GM23338 (cell line): ENCODE data around the gene CRACR2A. TPM values are rescaled to one million over a fixed set of nuclear protein-coding genes. Genes with fewer than 3 reads are reported as not detected.

Source experiments
- ATAC-seq: fragments of 200-7000 bp; cut with Tn5 transposase; 3 replicates; pipeline ENCODE4 v1.9.1; 2020
- DNase-seq: peaks from one replicate; pipeline ENCODE4 v3.0.0-alpha.2; 2015; ENCODE audit warnings: low spot score
- H2AFZ ChIP-seq: fragments of 200-600 bp; sonication (generic); 2 replicates; pipeline ENCODE4 v1.8.0; 2016; ENCODE audit warnings: antibody characterized with exemption, mild to moderate bottlenecking, moderate library complexity
- H3F3A ChIP-seq: fragments of 200-600 bp; sonication (generic); replicated peaks from 2 replicates; pipeline ENCODE4 v1.8.0; 2017; ENCODE audit warnings: antibody characterized with exemption, mixed run types, low read depth
- H3K27ac ChIP-seq: fragments of 200-600 bp; sonication (generic); 2 replicates; pipeline ENCODE4 v1.6.1; 2016; ENCODE audit warnings: low read depth
- H3K27me3 ChIP-seq: fragments of 200-600 bp; sonication (generic); 2 replicates; pipeline ENCODE4 v1.8.0; 2016; ENCODE audit warnings: mild to moderate bottlenecking, mixed run types, moderate library complexity; ENCODE audit not compliant: insufficient read depth
- H3K36me3 ChIP-seq: fragments of 200-600 bp; sonication (generic); 2 replicates; pipeline ENCODE4 v1.8.0; 2016; ENCODE audit warnings: mild to moderate bottlenecking; ENCODE audit not compliant: insufficient read depth
- H3K4me1 ChIP-seq: fragments of 200-600 bp; sonication (generic); 2 replicates; pipeline ENCODE4 v1.8.0; 2016; ENCODE audit warnings: mild to moderate bottlenecking, moderate library complexity; ENCODE audit not compliant: insufficient read depth
- H3K4me2 ChIP-seq: fragments of 200-600 bp; sonication (generic); 2 replicates; pipeline ENCODE4 v1.7.1; 2017; ENCODE audit warnings: mixed run types
- H3K4me3 ChIP-seq: fragments of 200-600 bp; sonication (generic); 2 replicates; pipeline ENCODE4 v1.6.1; 2016; ENCODE audit warnings: mixed run types
- H3K79me2 ChIP-seq: fragments of 200-600 bp; sonication (generic); replicated peaks from 2 replicates; pipeline ENCODE4 v1.8.0; 2017; ENCODE audit warnings: mild to moderate bottlenecking; ENCODE audit not compliant: insufficient read depth
- H3K9me2 ChIP-seq: fragments of 200-600 bp; sonication (generic); 2 replicates; pipeline ENCODE4 v1.8.0; 2017; ENCODE audit not compliant: insufficient read depth
- H4K20me1 ChIP-seq: fragments of 200-600 bp; sonication (generic); replicated peaks from 2 replicates; pipeline ENCODE4 v1.8.0; 2017; ENCODE audit warnings: mild to moderate bottlenecking; ENCODE audit not compliant: insufficient read depth
- H3K27ac Mint-ChIP-seq: 2 replicates; pipeline ENCODE4 v1.8.0; 2020; ENCODE audit warnings: inconsistent platforms, mild to moderate bottlenecking, moderate library complexity, mixed read lengths
- H3K27me3 Mint-ChIP-seq: 3 replicates; pipeline ENCODE4 v1.8.0; 2022; ENCODE audit warnings: low read depth, mild to moderate bottlenecking, moderate library complexity, mixed read lengths, inconsistent platforms; ENCODE audit not compliant: insufficient read depth, poor library complexity
- H3K36me3 Mint-ChIP-seq: 3 replicates; pipeline ENCODE4 v1.8.0; 2021; ENCODE audit warnings: low read depth, mild to moderate bottlenecking, inconsistent platforms, moderate library complexity, mixed read lengths
- H3K4me1 Mint-ChIP-seq: 3 replicates; pipeline ENCODE4 v1.8.0; 2020; ENCODE audit warnings: mild to moderate bottlenecking, inconsistent platforms, mixed read lengths
- H3K4me3 Mint-ChIP-seq: 3 replicates; pipeline ENCODE4 v1.8.0; 2021; ENCODE audit warnings: moderate library complexity, mild to moderate bottlenecking, inconsistent platforms, mixed read lengths
- H3K9me3 Mint-ChIP-seq: 3 replicates; pipeline ENCODE4 v1.8.0; 2020; ENCODE audit warnings: moderate library complexity, mild to moderate bottlenecking, inconsistent platforms, mixed read lengths
- CREB1 ChIP-seq: fragments of 250-450 bp; sonication (Bioruptor Pico); IDR thresholded peaks from 2 replicates; pipeline ENCODE4 v1.5.0; 2020; ENCODE audit warnings: low read depth, mild to moderate bottlenecking, moderate library complexity
- CTCF ChIP-seq, 2 experiments: fragments of 200-600 bp in 1 of 2; sonication (generic) in 1 of 2; conservative IDR thresholded peaks; 2 replicates each; pipeline versions ENCODE4 v1.5.1 to v1.6.1; 2016 to 2017; ENCODE audit warnings: antibody characterized with exemption in 2 of 2, low read depth in 2 of 2, mild to moderate bottlenecking in 2 of 2, moderate library complexity in 1 of 2
- ETS1 ChIP-seq: IDR thresholded peaks from 2 replicates; pipeline ENCODE4 v1.6.1; 2016; ENCODE audit warnings: antibody characterized with exemption
- EZH2 ChIP-seq: fragments of 200-600 bp; sonication (generic); IDR thresholded peaks from one replicate; pipeline ENCODE4 v1.8.0; 2017; ENCODE audit warnings: antibody characterized with exemption, mild to moderate bottlenecking, low read depth; ENCODE audit not compliant: unreplicated experiment
- NANOG ChIP-seq: IDR thresholded peaks from 2 replicates; pipeline ENCODE4 v1.6.1; 2016; ENCODE audit warnings: antibody characterized with exemption, borderline replicate concordance
- POLR2AphosphoS5 ChIP-seq: IDR thresholded peaks from 2 replicates; pipeline ENCODE4 v1.6.1; 2016; ENCODE audit warnings: antibody characterized with exemption, low read depth
- ZNF114 ChIP-seq: fragments of 250-450 bp; sonication (Bioruptor Pico); IDR thresholded peaks from 2 replicates; pipeline ENCODE4 v1.5.0; 2020; ENCODE audit warnings: mild to moderate bottlenecking, moderate library complexity
- ZNF331 ChIP-seq: fragments of 250-450 bp; sonication (Bioruptor Pico); IDR thresholded peaks from 2 replicates; pipeline ENCODE4 v1.5.0; 2020; ENCODE audit warnings: low read depth, mild to moderate bottlenecking, moderate library complexity
- ZNF462 ChIP-seq: fragments of 250-450 bp; sonication (Bioruptor Pico); IDR thresholded peaks from 2 replicates; pipeline ENCODE4 v1.5.0; 2020; ENCODE audit warnings: mild to moderate bottlenecking, moderate library complexity
- polyA plus RNA-seq: library from polyadenylated mRNA; unstranded; fragments of >200 nt; fragmentation: Nextera tagmentation; extraction: Ambion mirVana; gene quantifications from 2 replicates; pipeline ENCODE4 v1.2.1, GENCODE V29; 2016
- total RNA-seq: library from RNA; depleted of rRNA; stranded (reverse); fragments of >200 nt; shearing (Covaris generic); gene quantifications from 2 replicates; pipeline ENCODE4 v1.2.3, GENCODE V29; 2014

CRACR2A gene
- total and polyA plus RNA-seq, 2 experiments from 2014 or later: 1.5 to 3.0 TPM

- no peak for TF ChIP-seq EZH2
Measured at GRCh38 chr12:3595721-3596120, 157.2 kb downstream of the CRACR2A start (continued).

GRCh38 chr12:3594966-3595365, 157.9 kb downstream of the CRACR2A start:
- ATAC-seq: no peak
- H3K4me3 ChIP-seq: no peak overlapping the region
- no peak overlapping the region for H3K4me2 ChIP-seq
- H3F3A ChIP-seq: no peaks in the 10 kb centered on the region
- Mint-ChIP-seq H3K4me3 (no peak overlapping the region), H3K4me1 (peaks cover 14% of the 10 kb centered on the region; the same call in 2 of the 3 replicates), H3K27me3 (no peaks in the 10 kb centered on the region), H3K27ac (no peak overlapping the region), H3K36me3 (no peaks in the 10 kb centered on the region), H3K9me3 (no peaks in the 10 kb centered on the region)
- no peaks in the 10 kb centered on the region for H3K79me2 ChIP-seq
- no peak for DNase-seq
- no peaks in the 10 kb centered on the region for H3K9me2 ChIP-seq
- no peak overlapping the region for H2AFZ ChIP-seq
- no peaks in the 10 kb centered on the region for H3K36me3 ChIP-seq
- no peak for TF ChIP-seq POLR2AphosphoS5
- TF ChIP-seq EZH2: no peak
- TF ChIP-seq ZNF331 (CRISPR knock-in tag): no peak
- TF ChIP-seq CREB1 (CRISPR knock-in tag): no peak
- H3K27ac ChIP-seq: no peak overlapping the region
- H4K20me1 ChIP-seq: no peaks in the 10 kb centered on the region
- no peaks in the 10 kb centered on the region for H3K27me3 ChIP-seq
- no peaks in the 10 kb centered on the region for H3K4me1 ChIP-seq

GRCh38 chr12:3593906-3594483, 158.9 kb downstream of the CRACR2A start:
- Mint-ChIP-seq H3K4me1 (peaks cover 7% of the 10 kb centered on the region; the same call in 1 of the 3 replicates), H3K36me3 (no peaks in the 10 kb centered on the region), H3K9me3 (no peaks in the 10 kb centered on the region), H3K27me3 (no peaks in the 10 kb centered on the region), H3K27ac (no peak overlapping the region), H3K4me3 (no peak overlapping the region)
- no peaks in the 10 kb centered on the region for H3K27me3 ChIP-seq
- ATAC-seq (no peak), DNase-seq (no peak)
- H3K79me2 ChIP-seq: no peaks in the 10 kb centered on the region
- no peaks in the 10 kb centered on the region for H4K20me1 ChIP-seq
- H3F3A ChIP-seq: no peaks in the 10 kb centered on the region
- no peak overlapping the region for H3K27ac ChIP-seq
- no peaks in the 10 kb centered on the region for H3K36me3 ChIP-seq
- no peak overlapping the region for H3K4me2 ChIP-seq
- H2AFZ ChIP-seq: no peak overlapping the region
- no peak overlapping the region for H3K4me3 ChIP-seq
- no peaks in the 10 kb centered on the region for H3K9me2 ChIP-seq
- no peaks in the 10 kb centered on the region for H3K4me1 ChIP-seq
- TF ChIP-seq NANOG: no peak
- TF ChIP-seq ZNF462: no peak
- TF ChIP-seq CTCF (conservative IDR thresholded peaks at IDR 0.05; ENCODE audit: low read depth in 2 of 2): no peak
- no peak for TF ChIP-seq EZH2
- TF ChIP-seq ZNF114 (CRISPR knock-in tag): no peak
- TF ChIP-seq ETS1: no peak
- TF ChIP-seq ZNF331 (CRISPR knock-in tag): no peak
